ENCODE measurements around the gene SFMBT2.

Gene SFMBT2

DNA sequence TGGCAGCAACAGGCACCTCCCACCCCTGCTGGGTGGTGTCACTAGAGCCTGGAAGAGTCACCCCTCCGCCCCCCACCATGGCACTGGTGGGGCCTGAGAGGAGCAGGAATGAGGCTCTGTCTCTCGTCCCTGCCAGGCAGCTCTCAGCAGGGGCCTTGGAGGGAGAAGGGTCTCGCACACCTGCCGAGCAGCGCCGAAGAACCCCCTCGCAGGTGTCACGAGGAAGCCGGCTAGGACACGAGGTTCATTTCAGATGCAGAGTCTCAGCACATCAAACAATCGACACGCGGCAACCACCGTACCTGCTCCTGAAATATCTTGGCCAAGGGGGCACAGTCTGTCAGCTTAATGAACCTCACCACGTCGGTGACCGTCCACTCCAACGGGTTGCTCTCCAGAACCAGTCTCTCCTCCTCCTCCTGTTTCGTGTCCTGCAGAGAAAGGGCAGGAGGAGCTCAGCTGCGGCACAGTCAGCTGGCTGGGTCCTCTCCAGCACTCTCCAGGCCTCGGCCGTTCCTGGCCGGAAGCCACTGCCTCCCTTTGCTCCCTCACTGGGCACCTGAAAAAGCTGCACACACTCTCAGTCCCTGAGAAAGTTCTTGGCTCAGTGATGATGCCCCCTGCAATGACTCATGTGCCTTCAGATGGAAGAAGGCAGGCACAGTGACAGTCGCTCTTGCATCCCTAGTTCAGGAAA is 240.1 kb downstream of the SFMBT2 start:
- no peak for DNase-seq

DNA sequence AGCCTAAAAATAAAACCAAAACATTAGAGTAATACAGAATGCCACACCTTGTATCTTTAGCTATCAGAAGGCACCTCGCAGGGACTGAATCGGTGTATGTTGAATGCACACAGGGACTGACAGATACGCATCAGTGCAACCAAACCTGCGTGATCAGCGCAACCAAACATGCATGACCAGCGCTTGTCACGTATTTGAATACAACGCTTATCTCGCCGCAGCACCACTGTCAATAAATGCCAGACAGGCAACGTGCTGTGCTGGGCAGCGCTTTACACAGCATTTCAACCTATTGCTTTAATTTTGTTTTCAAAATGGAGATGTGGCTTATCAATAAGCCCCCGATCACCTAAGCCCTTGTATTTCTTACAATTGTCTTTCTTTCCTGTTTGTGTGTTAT is 242.4 kb downstream of the SFMBT2 start:
- DNase-seq, result no peak

DNA sequence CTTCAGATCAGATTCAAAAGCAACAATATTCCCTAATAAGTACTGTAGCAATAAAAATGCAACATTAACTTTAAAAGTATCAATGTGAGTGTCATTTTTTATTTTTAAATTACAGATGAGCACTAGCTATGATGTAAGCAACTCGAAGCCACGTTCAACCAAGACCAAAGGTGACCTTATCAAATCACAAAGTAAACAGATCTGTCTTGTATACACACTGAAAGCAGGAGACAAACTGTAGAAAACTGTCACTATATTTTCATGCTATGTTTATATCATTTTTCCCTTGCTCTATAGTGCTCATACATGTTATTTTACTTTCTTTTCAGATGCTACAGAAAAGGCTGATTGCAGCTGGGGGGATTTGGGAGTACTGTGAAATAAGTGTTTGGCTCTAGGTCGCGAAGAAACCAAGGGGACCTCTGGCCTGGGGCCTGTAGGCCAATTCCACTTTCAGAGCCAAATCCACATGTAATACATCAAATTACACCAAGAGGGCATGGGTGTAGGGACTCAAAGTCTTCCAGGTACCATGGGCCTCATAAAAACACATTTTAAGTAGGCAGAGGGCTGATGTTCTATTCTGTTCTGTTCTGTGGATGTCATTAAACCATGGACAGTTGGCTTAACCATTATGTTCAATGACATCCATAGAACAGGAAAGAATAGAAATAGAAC is 245.2 kb downstream of the SFMBT2 start:
- no peak for DNase-seq

DNA sequence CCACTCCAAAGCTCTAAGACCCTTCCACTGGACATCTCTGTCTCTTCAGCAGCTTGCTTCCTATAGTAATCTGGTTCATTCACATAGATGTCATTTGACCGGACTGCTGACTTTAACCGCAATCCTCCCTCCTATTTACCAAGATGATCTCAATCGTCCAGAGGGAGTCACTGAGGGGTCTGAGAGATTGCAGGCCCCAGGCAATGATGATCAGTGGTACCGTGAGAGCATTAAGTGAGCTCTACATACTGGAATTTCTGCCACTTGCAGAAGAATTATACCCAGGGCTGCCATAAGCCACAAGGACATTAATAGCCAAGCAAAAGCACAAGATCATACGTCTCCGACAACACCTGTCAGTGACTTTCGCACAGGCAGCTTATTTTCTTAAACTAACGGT is 245.9 kb downstream of the SFMBT2 start:
- no peak for DNase-seq

DNA sequence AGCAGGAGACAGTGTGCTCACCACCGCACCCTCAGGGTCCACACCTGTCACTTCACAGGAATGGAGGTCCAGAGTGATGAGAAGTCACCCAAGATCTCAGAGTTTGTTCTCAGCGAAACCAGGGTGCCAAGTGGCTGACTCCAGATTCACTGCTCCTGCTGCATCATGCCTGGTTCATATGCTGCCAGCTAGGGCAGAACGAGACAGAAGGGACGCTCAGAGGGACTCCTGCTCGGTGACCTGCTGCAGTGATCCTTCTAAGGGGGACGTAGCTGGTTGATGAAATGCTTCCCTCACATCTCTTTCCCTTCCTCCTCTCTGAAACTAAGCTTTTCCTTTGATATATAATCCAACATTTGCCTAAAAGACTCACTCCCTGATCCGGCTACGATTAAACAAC is 248.5 kb downstream of the SFMBT2 start:
- DNase-seq, result no peak

DNA sequence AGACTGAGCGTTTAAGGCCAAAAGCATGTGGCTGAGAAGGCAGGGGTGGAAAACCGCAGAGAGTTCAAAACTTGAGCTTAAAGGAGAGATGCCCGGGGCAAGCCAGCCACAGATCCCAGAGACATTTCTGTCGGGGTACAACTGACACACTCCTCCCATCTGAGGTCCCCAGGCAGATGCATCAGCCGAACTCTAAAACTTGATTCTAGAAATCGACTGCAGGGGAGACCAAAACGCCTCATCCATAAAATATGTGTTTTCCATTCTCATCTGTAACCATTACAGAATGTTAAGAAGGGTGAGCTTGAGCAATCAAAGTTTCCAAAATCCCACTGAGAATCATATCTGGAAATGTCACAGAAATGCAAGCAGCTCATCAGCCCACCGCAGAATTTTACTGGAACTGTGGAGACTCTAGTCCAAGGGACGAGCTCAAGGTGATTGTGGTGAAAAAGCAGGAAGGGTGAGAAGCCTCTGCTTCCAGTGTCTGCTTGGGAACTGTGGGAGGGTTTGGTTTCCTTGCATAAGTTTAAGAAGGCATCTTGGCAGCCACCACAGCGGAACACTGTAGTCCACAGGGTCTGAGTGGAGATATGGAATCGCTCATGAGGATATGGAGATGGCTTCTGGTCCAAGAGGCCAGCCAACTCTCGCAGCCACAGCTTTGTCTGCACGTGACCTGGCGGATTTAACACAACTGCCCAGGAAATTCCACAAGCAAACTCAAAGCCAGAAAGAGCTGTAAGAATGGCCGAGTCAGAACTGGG is 249.2 kb downstream of the SFMBT2 start:
- no peak for DNase-seq

DNA sequence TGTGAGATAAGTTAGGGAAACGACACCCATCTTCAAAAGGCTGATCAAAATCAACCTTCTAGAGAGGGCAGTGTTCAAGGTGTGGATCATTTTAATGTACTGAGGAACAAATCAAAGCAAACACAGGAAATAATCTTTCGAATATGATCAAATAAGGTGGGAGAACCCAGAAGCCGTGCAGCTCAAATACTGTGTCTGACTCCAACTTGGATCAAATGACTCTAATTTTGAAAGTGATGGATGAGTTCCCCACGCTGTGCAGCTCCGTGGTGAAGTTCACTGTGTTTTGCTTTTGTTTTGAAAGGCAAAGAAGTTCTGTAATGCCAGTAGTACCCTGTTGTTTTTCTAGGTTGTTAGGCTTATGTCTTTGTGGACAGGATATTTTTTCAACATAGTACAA is 250.9 kb downstream of the SFMBT2 start:
- no peak for DNase-seq

DNA sequence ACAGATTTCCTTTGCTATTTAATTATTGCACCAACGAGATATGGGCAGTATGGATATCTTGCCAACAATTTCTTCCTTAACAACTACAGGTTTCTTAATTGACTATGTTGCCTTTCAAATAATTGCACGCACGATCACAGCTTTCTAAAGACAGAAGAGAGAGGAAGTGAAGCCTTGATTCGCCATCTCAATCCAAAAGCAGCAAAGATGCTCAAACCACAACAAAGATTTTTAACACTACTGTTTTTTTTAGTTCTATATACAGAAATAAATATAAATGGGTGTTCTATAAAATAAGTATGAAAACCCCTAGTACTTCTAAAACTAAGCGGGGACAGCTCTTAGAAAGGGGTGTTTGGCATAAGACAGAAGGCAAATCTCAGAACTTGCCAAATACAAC is 251.3 kb downstream of the SFMBT2 start:
- no peak for DNase-seq

DNA sequence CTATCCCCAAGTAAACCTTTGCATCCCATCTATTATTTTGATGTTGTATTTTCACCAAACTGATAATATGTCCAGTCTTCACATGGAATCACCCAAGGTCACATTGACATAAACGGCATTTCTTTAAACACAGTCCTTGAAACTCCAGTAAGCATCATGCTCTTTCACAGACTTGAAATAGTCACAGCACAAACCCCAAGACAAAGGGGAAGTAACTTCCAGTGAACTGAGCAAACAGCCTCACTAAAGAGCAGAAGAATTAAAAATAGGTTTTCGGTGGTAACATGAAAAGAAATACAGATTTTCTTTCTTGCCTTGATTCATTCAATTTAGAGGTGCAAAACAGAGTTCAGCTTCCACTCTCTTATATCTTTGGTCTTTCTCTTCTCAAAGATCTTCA is 253.7 kb downstream of the SFMBT2 start:
- DNase-seq, result no peak

DNA sequence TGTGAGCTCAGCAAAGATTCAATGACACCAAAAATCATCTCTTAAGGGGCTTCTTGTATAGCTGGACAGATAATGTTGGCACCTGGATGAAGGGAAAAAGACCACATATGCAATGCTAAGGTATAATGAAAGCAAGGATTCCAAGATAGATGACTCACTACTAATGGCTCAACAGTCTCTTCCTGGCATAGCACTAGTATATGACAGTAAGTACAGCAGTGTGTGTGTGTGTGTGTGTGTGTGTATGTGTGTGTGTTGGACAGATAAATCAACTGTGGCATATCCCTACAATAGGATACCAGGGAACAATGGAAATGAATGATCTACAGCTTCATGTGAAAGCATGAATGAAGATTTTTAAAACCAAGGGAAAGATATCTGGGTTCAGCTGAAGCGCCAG is 257.1 kb downstream of the SFMBT2 start:
- no peak for DNase-seq

DNA sequence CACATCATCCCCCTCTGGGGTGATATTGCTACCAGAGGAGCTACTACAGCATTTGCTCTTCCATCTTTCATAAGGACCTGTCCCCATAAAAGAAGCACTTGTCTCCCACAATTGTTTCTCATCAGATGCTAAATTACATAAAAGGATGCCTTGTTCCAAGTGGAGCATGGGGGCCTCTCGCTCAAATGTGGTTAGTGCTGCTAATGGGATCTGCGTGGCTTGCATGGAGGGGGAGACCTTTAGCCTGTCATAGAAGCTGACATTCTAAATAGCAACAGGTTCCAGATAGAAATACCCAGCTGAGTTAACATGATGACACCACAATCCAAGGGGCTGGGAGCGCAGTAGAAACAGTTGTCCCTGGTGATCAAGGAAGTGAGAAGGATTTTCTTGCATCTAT is 257.9 kb downstream of the SFMBT2 start:
- no peak for DNase-seq

DNA sequence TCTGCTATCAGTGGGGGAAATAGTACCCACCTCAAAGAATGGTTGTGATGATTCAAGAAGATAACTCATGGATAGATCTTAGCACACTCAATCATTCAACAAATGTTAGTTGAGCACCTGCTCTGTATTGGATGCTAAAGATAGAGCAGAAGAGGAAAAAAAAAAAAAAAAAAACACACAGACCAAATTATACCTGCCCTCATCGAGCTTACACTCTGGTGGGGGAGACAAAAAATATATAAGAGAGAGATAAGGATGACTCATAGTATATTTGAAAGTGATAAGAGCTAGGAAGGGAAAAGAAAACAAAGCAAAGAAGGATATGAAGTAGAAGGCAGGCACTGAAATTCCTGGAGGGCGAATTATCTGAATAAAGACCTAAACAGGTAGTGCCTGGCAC is 258.5 kb downstream of the SFMBT2 start:
- no peak for DNase-seq

DNA sequence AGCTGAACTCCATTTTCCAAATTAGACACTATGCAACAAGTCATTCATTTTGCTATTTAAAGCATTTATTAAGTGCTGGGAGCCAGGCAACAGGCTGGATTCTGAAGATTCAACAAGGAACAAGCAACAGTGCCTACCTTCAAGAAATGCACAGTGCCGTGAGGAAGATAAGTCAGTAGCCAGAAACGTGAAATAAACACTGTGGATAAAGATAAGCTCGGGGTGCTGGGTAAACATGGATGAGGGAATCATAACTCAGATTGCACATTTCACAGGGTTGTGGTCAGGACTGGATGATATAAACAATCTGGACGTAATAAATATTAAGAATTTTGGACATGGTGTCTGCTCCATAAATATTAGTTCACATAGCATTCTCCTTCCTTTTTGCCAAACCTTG is 259.3 kb downstream of the SFMBT2 start:
- no peak for DNase-seq

DNA sequence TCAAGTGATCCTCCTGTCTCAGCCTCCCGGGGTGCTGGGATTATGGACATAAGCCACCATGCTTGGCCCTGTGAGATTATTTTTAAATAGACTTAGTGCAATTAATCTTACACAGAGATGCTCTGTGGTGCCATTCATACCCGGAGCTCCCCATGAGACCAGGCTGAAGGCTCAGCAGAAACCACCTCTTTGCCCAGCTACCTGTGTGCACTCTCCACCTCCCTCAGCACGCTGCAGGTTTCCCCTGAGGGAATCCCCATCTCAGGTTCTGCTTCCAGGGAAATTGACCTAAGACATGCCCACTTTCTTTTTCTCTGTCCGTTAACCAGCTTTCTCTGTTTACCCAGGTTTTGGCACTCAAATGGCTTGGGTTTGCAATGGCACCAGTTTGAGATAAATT is 260.5 kb downstream of the SFMBT2 start:
- no peak for DNase-seq

DNA sequence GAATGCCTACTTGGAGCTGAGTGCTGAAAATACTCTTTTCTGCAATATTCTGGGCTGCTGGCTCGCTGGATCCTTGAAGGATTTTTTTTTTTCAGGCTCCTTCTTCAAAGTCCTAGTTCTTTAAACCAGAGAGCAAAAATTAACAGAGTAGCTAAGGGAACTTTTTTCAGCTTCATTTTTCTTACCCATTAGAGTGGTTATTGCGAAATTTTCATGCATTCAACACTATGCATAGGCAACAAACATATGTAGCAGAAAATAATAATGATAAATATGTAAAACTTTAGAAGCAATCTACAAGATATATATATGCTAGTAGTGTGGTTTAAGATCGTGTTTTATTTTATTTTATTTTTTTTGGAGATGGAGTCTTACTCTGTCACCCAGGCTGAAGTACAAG is 264.6 kb downstream of the SFMBT2 start:
- no peak for DNase-seq

DNA sequence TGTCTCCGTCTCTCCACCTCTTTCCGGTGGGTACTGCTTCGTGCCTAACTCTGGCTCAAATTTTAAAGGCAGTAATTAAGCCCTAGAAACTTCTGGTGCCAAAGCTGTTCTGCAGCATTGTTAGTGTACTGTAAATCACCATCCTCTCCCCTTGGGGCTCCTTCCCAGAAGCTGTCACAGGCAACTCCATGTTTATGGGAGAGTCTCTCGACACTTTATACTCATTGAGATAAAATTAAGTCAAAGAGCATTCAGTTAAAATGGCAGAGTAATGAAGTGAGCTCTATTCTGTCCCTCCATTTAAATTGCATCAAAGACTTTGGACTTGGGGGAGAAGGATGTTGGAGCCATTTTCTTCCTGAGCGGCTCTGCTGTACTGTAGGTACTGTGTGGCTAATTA is 274.8 kb downstream of the SFMBT2 start:
- DNase-seq, result no peak

DNA sequence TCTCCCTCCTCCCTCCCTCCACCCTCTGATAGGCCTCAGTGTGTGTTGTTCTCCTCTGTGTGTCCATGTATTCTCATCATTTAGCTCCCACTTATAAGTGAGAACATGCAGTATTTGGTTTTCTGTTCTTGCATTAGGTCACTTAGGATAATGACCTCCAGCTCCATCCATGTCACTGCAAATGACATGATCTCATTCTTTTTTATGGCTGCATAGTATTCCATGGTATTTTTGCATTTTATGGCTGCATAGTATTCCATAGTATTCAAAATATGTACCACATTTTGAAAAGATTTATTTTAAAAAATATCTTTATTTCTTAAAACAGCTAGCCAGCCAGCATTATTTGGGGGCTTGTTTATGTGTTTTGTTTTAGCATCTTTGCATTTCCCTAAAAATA is 275.6 kb downstream of the SFMBT2 start:
- no peak for DNase-seq

DNA sequence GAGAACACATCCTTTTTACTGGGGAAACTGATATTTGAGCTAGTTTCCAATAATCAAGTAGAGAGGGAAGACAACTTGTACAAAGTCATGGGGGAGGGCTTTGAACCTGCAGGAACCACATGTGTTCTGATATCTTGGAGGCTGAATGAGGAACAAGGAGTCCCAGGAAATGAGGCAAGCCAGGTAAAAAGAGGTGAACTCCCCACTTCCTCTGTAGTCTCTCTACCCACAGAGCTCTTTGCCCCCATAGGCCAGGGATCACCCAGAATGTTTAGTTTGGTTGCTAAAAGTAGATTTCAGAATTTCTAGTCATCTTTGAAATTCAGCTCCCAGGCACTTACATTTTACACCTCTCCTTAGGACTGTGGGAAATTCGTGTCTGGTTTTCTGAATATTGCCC is 276.4 kb downstream of the SFMBT2 start:
- DNase-seq, result no peak

DNA sequence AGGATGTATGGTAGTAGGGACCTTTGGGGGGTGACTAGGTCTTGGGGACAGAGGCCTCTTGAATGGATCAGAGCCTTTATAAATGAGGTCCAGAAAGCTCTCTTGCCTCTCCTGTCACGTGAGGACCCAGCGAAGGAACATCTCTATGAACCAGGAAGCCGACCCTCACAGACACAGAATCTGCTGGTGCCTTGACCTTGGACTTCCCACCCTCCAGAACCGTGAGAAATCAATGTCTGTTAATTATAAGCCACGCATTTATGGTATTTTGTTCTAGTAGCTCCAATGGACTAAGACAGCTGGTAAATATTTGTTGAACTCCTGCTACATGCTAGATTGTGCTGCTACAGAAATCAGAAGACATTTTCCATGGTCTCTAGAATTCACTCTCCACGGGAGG is 276.9 kb downstream of the SFMBT2 start:
- no peak for DNase-seq

DNA sequence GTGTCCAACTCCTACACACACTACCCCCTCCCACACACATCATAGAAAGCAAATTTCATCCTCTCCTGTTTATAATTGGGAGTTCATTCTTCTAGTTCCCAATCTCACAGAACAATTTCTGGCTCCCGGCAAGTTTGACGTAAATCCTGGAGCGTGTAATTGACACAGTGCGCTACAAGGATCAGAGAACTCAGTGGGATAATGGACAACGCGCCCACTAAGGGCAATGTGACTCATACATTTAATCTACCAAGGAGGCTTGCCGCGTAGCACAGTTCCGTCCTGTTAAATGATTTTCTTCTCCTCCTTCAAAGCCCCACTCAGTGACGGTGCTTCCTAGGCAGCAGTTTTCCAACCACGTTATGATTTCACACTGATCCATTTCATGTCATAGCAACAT is 277.6 kb downstream of the SFMBT2 start:
- no peak for DNase-seq

DNA sequence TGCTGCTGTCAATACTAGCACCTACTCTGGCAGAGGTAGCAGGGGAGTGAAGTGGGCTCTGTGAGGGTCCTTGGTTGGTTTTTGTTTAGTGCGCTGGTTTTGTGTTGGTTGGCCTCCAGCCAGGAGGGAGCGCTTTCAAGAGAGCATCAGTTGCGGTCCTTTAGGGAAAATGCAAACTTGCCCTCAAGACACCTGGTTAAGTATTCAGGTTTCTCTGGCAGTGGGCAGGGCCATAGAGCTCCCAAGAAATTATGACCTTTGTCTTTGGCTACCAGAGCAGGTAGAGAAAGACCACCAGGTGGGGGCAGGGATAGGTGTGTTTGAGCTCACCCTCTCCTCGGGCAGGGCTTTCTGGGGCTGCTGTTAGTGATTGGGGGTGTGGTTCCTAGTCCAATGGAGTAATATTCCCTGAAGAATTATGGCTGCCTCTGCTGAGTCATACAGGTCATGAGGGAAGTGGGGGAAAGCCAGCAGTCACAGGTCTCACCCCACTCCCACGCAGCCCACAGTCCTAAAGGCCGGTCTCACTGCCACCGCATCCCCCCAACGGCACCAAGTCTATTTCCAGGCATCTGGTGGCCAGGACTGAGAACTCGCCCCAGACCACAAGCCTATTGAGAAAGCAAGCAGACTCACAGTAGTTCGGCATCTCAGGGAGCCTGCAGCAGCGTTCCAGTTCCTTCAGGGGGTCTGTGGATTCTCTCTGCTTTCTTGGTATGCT is 280.5 kb downstream of the SFMBT2 start:
- DNase-seq, result no peak

DNA sequence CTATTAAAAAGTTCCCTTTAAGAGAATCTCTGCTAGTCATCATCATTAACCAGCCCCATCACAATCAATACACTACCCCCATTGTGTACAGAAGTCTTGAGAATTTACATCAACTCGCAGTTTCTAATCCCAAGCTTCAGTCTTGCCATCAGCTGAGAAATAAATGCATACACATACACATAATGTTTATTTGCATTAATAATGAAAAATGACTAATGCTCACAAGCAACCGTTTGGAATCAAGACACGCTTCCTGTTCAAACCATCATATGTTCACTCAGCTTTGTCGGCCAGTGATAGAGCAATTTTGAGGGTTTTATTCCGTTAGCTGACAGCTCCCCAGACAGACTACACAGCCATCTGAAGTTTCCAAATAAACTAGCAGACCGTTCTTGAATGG is 287.1 kb downstream of the SFMBT2 start:
- no peak for DNase-seq

DNA sequence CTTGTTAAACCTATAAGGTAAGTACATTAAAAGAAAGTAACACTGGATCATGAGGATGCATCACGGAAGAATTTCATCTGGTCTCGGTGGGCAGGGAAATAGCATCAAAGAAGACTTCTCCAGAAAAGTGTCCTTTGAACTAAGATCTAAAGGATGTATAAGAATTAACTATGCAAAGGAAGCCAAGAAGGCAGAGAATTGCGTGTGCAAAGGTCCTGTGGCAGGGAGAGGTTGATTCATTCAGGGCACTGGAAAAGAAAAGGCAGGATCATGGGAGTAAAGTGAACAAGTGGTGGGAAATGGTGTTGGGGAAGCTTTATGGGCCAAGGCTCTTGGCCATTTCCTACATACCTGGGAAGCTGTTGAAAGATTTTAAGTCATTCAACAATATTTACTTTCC is 288.3 kb downstream of the SFMBT2 start:
- no peak for DNase-seq

Data from activated T-cell treated with anti-CD3 and anti-CD28 coated beads for 4 hours (primary cell).